ENCODE results near the gene C9orf85.

C9orf85 gene

GRCh38 chr9:72013292-72013760 is 101.9 kb downstream of the C9orf85 start:
- DNase-seq = no peak

DNA sequence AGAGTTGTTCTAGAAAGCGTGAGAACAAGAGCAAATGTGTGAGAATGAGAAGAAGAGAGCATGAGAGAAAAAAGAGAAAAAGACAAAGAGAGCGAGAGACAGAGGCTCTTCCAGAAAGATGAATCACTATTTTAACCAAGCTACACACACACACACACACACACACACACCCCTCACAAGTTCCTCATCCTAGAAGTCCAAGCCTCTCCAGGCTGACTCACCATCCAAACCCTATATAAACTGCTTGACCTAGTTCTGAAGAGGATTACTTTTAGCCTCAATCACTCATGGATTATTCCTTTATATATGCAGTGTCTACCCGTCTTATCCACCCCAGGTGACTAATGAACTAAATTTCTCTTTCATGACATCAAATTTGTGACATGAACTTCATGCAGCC is 111.4 kb downstream of the C9orf85 start:
- no peak for DNase-seq
